C4-2B (cell line): ENCODE measurements around the gene TIMP4.

ENCODE experiments used
- CTCF ChIP-seq: fragments of 450-650 bp; conservative IDR thresholded peaks from 2 replicates; pipeline ENCODE4 v1.5.1; 2017; ENCODE audit warnings: mild to moderate bottlenecking
- ZFX ChIP-seq: fragments of 450-650 bp; IDR thresholded peaks from 2 replicates; pipeline ENCODE4 v1.6.1; 2017

- TF ChIP-seq CTCF (peak; percentile 86), ZFX (no peak)
These were observed 17.2 kb upstream of the TIMP4 start for GRCh38 chr3:12175844-12176453.
